ENCODE results near the gene NR2C2AP.
"Not testable (repeated sequence)": the region's sequence is repeated elsewhere in the genome, so short reads cannot be mapped to it uniquely, and the experiment has no call there.

GRCh38 chr19:19221000-19221399, 17.8 kb upstream of the NR2C2AP start:
- TF ChIP-seq CTCF (conservative IDR thresholded peaks at IDR 0.05); EZH2 (IDR thresholded peaks at IDR 0.05; ENCODE audit: low read depth): not testable (repeated sequence)

Data from PC-9 (cell line).